Hypothalamus (tissue), 51 donors: ENCODE measurements around the gene BEAN1.
"Not testable (repeated sequence)": the region's sequence is repeated elsewhere in the genome, so short reads cannot be mapped to it uniquely, and the experiment has no call there.

ENCODE experiments used
- DNase-seq, 51 donors: peaks; one replicate each; lab custom pipeline; 2025; lab: John Stamatoyannopoulos, UW

The BEAN1 gene

DNA sequence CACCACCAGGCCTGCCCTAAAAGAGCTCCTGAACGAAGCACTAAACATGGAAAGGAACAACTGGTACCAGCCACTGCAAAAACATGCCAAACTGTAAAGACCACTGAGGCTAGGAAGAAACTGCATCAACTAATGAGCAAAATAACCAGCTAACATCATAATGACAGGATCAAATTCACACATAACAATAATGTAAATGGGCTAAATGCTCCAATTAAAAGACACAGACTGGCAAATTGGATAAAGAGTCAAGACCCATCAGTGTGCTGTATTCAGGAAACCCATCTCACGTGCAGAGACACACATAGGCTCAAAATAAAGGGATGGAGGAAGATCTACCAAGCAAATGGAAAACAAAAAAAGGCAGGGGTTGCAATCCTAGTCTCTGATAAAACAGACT, 70.8 kb downstream of the BEAN1 start:
- not testable (repeated sequence) for DNase-seq

DNA sequence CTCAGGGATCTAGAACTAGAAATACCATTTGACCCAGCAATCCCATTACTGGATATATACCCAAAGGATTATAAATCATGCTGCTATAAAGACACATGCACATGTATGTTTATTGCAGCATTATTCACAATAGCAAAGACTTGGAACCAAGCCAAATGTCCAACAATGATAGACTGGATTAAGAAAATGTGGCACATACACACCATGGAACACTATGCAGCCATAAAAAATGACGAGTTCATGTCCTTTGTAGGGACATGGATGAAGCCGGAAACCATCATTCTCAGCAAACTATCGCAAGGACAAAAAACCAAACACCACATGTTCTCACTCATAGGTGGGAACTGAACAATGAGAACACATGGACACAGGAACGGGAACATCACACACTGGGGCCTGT, 74.5 kb downstream of the BEAN1 start:
- not testable (repeated sequence) for DNase-seq

DNA sequence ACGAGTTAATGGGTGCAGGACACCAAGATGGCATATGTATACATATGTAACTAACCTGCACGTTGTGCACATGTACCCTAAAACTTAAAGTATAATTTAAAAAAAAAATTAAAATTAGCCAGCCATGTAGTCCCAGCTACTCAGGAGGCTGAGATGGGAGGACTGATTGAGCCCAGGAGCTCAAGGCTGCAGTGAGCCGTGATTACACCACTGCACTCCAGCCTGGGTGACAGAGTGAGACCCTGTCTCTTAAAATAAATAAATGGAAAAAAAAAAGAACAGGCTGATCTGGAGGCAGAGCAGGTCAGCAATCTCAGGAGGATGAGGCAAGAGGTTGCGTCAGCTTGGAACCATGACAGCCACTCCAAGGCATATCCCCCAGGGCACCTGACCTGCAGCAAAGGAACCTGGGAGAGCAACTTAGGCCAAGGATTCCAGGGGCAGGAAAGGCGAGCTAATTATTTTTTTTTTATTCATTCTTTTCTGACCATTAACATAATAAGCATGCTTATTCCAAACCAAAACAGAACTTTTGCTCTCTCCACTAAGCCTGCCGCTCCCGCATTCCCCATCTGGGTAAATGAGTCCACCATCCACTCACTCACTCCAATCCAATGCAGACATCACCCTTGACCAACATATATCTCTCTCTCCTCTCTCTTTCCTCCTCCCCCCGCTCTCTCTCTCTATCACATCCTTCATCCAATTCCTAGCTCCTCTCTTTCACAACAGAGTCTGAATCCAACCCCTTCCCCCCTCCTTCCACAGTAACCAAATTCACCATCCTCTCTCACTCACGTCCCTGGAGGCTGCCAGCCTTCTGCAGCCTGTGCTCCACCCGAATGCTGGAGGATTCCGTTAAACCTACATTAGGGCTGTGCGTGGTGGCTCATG, 75.2 kb downstream of the BEAN1 start:
- peak in 2 of 51 donors; percentile 12 to 20 for DNase-seq

DNA sequence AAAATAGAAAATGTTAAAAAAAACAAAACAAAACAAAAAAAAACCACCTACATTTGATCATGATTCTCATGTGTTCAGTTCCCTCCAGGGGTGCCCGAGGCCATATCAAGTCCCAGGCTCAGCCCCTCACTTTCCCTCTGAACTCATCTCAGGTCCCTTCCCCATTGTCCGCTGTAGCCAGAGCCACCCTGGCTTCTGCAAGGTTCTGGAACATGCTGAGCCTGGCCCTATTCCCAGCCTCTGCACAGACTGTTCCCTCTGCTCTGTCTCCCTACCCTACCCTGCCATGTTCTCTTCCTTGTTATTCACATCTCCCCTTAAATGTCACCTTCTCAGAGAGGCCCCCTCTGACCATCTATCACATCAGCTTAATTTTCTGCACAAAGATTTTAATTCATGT, 75.9 kb downstream of the BEAN1 start:
- peak in 29 of 51 donors; percentile 14 to 73 (median 40) for DNase-seq

DNA sequence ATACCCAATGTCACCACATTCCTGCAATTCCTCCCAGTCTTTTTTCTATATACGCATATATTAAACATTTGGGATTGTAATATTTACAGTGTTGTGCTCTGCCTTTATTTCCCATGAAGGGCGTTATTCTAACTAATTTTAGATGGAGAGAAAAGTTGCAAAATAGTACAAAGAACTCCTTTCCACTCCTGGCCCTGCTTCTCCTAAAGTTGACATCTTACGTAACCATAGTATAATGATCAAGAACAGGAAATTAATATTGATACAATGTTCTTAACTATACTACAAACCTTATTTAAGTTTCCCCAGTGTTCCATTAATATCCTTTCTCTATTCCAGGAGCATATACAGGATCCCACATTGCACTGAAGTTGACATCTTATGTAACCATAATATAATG, 76.5 kb downstream of the BEAN1 start:
- DNase-seq = no peak

DNA sequence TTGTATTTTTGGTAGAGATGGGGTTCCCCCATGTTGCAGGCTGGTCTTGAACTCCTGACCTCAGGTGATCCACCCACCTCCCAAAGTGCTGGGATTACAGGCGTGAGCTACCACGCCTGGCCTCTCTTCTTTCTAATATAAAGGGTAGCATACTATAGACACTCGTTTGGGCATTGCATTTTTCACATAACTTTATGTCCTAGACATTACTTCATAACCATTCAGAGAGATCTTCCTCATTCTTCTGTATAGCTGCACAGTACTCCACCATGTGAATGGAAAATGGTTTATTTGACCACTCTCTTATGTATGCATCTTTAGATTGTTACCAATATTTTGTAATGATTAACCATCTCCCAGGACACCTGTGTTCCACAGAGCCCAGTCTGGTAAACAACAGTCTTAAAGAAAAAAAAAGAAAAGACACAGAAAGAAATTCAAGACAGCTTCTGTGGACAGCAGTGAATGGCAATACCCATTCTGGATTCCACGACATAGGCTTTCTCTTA, 80.7 kb downstream of the BEAN1 start:
- DNase-seq = no peak

DNA sequence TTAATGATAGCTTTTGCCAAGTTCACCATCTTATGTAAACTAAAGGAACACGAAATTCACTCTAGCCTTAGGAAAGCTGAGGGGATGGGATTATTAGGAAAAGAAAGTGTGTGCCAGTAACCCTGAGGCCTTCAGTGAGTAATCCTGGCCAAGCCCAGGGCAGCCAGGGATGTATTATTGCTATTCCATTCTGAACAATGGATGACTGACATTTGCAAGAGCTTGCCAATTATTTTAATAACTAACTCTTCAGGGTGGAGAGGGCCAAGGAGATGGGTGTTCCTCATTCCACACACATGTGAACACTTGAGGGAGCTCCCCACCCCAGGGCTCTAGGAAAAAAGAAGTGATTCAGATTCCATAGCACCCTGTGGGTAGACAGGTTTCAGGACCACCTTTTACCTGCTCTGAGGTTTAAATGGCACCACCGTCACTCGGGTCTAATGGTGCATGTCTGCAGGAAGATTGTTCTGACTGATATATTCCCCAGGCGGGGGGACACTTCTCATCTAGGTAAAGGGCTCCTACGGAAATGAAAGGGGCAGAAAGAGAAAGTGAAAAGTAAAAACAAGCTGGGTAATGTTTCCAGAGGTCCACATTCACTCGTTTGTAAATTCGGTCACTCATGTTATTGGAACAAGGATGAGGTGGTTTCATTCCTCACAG, 81.3 kb downstream of the BEAN1 start:
- no peak for DNase-seq

DNA sequence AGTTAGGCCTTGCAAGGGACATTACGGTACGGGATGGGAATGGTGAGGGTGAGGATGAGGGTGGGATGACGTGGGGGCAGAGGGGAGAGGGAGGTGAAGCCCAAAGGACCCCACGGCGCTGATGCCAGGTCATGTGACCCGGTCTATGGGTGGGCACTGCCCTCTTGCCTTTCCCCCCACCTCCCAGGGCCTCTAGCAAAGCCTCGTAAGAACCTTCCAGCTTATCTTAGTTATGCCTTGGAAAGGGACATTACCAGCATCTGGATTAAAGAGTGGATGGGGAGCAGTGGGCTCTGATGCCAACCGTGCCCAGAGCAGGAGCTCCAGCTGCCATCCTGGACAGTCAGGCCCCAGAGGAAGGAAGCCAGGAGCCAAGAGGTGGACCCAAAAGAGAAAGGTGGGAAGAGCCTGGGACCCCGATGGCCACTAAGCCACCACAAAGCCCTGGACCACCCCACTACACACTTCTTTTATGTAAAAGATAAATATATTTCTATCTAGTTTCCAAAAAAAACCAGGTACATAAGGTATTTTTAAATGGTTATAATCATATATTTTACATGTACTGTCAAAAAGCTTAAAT, 81.9 kb downstream of the BEAN1 start:
- DNase-seq = no peak

DNA sequence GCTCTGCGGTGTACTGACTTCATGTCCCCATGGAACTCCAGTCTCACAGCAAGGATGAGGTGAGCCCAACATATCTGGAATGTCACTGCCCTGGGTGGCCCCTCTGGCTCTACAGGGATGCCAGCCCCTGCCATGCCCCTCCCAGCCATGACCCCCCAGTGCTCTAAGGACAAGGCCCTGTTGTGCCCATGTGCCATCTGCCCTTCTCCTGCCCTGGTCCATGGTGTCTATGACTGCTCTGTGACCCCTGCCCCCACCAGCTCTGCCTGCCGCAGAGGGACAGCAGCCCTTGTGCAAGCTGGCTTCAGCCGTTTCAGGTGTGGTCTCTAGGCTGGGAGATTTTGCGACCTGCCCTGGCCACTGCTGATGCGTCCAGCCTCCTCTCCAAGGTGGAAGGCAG, 82.5 kb downstream of the BEAN1 start:
- DNase-seq = no peak

DNA sequence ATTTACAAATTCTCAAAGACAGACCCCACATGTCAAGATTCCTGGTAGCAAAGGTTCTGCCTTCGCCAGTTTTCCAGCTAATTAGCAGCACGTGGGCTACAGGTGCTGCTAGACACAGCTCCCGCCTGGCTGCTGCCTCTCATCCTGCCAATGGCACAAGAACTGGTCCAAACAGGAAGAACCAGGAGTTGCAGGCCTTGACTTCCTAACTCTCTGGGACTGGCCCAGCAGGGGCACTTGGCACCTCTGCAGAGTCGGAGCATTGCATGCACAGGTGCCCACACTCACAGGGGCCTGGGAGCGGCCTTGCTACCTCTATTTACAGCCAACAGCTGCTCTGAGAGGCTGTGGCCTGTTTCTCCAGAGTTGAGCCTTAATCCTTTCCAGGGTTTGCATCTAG, 83.2 kb downstream of the BEAN1 start:
- DNase-seq = no peak

DNA sequence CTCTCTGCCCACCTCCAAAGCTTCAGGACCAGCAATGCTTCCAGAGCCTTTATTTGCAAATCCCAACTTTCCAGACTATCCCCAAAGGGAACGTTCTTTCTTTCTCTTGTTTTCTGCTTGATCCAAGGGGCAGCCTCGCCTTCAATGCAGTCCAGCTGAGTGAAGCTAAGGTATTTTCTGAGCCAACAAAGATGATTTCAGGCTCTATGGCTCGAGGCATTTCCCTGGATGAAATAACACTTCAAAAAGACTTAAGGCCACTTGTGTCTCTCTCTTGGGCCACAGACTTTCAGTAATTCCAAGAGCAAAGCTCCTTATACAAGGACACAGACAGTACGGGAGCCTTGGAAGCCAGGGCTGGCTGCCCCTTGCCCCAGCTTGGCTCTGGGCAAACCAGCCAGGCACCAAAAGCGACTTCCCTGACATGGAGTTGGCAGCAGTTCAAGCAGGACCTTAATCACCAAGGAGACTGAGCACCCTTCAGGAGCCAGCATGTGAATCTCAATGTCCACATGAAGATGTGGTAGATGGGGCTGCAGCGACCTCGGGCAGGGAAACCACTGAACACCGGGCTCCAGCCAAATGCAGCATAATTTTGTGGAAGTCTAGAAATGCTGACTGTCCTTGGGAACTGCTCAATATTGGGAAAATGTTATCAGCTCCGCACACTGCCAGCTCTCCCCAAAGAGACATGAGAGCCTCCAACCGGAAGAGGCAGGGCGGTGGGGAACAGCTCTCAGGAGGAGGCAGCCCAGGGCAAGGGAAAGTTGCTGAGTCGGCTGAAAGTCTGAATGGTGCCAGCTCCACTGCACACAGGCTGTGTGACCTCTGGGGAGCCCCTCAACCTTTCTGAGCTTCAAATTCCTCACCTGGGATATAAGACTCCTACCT, 83.9 kb downstream of the BEAN1 start:
- peak in 12 of 51 donors; percentile 20 to 55 (median 36) for DNase-seq

DNA sequence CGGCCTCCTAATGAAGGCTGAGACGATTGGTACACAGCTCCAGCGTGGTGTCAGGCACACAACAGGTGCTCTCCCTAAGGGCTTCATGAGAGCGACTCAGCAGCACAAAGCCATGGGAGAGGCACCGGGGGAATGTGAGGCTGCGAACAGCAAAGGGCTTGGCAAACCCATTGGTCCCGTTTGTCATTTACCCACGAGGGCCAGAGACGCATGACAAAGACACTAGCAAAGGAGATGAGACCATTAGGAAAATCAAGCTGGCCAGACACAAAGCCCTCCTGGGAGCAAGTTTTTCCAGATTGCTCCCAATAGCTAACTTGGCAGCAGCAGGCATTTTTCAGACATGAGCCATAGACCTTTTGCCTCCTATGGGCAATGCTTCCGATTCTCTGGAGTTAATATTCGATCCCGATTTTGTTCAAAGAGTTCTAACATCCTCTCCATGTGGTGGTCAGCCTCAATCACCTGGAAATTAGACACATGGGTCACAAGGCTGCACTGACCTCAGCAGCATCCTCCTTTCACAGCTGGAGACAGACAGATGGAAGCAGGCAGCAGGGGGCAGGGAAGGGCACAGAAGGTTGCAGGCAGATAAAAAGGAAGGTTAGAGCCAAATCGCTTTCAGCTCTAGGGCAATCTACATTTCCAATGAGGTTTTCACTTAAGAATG, 84.6 kb downstream of the BEAN1 start:
- peak in 1 of 51 donors; percentile 15 for DNase-seq

DNA sequence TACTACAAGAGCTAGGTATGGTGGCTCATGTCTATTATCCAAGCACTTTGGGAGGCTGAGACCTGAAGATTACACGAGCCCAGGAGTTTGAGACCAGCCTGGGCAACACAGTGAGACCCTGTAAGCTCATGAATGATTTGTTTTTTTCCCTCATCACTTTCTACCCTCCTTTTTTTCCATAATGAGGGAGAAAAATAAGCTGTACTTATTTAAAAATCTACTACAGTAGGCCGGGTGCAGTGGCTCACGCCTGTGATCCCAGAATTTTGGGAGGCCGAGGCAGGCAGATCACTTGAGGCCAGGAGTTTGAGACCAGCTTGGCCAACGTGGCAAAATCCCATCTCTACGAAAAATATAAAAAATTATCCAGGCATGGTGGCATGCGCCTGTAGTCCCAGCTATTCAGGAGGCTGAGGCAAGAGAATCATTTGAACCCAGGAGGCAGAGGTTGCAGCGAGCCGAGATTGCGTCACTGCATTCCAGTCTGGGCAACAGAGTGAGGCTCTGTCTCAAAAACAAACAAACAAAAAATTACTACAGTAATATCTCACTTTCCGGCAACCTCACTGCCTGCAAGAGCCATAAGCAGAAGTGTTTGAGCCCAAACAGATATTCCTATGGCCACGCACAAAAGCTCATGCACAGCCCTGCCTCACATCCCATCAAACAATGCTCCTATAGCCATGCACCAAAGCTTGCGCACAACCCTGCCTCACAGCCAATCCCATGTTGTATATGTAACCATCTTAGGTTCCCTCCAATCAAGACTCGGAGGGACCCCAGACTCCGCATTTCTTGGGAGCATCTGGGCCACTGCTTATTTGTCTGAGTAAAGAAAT, 85.4 kb downstream of the BEAN1 start:
- no peak for DNase-seq

DNA sequence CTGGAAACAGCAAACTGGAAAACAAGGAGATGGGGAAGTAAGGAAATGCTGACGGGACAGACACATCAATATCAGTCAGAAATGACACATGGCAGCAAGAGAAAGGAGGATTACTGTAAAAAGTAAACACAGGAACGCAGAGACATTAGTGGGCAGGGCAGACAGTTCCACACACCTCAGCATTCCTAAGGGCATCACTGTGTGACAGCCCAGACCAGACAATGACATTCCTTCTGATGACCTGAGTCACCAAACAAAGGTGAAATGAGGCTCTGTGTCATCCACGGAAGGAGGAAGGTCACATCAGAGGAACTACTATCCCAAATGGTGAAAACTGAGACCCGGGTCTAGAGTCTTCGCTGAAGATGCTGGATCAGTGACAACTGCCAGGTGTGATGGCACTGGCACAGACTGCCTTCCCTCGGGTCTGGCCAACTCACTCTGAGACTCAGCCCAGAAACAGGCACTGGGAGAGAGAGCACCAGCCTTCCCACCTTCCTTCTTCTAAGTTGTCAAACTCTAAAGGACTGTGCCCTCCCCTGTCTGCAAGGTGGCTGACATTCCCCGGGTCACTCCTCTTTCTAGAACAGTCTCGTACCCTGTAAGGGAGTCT, 86.1 kb downstream of the BEAN1 start:
- DNase-seq = no peak

DNA sequence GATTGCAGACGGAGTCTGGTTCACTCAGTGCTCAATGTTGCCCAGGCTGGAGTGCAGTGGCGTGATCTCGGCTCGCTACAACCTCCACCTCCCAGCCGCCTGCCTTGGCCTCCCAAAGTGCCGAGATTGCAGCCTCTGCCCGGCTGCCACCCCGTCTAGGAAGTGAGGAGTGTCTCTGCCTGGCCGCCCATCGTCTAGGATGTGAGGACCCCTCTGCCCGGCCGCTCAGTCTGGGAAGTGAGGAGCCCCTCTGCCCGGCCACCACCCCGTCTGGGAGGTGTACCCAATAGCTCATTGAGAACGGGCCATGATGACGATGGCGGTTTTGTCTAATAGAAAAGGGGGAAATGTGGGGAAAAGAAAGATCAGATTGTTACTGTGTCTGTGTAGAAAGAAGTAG, 87.3 kb downstream of the BEAN1 start:
- DNase-seq = not testable (repeated sequence)

DNA sequence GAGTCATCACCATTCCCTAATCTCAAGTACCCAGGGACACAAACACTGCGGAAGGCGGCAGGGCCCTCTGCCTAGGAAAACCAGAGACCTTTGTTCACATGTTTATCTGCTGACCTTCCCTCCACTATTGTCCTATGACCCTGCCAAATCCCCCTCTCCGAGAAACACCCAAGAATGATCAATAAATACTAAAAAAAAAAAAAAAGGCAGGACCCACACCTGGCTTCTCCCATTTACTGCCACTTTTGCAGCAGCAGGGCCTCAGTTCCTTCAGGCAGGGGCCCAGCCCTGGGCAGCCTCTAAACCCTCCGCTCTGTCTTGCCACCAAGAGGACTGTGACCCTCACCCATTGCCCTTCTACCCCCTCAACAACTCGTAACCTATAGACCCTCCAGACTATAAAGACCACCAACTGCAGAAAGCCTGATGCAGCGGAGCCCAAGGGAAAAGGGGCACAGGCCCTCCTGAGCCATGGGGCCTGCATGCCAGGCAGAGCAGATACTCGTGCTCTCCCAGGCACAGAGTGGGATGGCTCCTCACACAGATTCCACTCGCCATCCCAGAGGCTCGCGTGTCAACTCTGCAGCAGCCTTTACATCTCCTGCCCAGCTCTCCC, 88.0 kb downstream of the BEAN1 start:
- DNase-seq = not testable (repeated sequence)

DNA sequence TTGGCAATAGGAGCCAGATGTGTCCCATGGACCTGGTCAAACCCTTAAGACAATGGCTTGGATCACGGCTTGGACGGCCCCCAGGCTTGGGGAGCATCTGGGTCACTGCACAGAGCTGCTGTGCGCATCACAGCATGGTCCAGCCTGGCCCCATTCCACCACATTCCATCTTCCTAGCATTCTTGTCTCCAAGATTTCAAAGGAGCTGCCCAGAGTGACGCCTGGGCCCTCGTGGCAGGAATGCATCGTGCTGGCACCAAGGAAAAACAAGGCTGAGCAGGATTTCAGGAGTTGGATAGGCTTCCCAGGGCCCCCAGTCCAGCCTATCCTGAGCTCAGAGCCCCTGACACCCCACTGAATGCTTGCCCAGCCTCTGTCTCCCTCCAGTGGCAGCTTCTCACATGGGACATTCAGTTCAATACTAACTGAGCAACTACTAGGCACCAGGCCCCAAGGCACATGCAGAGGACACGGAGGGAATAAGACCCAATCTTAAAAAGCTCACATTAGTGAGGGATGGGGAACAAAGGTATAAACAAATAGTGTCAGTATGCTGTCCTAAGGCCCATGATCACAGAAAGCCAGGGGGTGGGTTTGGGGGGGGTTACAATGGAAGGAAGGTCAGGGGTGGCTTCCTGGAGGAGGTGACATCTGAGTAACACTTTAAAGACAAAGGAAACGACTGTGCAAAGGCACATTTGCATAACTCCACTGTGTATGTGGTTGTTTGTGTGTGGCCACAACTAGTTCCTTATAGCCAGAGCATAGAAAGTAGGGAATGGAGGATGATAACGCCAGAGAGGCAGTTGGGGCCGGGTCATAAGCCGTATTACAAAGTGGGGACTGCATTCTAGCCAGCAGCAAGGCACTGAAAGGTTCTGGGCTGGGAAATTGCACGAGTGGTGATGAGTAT, 88.8 kb downstream of the BEAN1 start:
- DNase-seq = peak in 6 of 51 donors; percentile 10 to 67 (median 37)
